Caco-2 (cell line): ENCODE results near the gene RAE1. TPM values are rescaled to one million over a fixed set of nuclear protein-coding genes. Genes with fewer than 3 reads are reported as not detected.

Source experiments
- BruUV-seq: library from RNA; stranded (reverse); fragments of 400-500 nt; replicated peaks from 2 replicates; lab custom pipeline; 2021; lab: Mats Ljungman, UMichigan
- CTCF ChIA-PET: fragments of 300-600 bp; sonication (Branson Sonifier 250); formaldehyde crosslinking; loops from one replicate; lab custom pipeline; 2022; ENCODE audit warnings: antibody characterized with exemption; lab: Charles Lee
- POLR2A ChIA-PET: fragments of 300-600 bp; sonication (Branson Sonifier 250); formaldehyde crosslinking; loops from one replicate; lab custom pipeline; 2022; ENCODE audit warnings: antibody characterized with exemption; lab: Charles Lee
- DNase-seq, 2 experiments: peaks; one replicate each; pipeline versions ENCODE4 v3.0.0 to v3.0.0-alpha.2; 2020 to 2022
- H3K27me3 ChIP-seq: replicated peaks from 2 replicates; pipeline ENCODE4 v1.6.0; 2011; ENCODE audit warnings: low read length; ENCODE audit not compliant: control insufficient read depth, insufficient read depth
- H3K36me3 ChIP-seq: 2 replicates; pipeline ENCODE4 v1.5.1; 2011; ENCODE audit warnings: low read length; ENCODE audit not compliant: control insufficient read depth, insufficient read depth
- H3K4me1 ChIP-seq: fragments of 250-450 bp; sonication (Bioruptor Pico); 2 replicates; pipeline ENCODE4 v1.5.1; 2020; ENCODE audit warnings: mild to moderate bottlenecking
- H3K4me3 ChIP-seq: 2 replicates; pipeline ENCODE4 v1.5.1; 2011; ENCODE audit warnings: low read depth, mild to moderate bottlenecking, control low read depth, low read length
- H3K9me3 ChIP-seq: fragments of 250-450 bp; sonication (Bioruptor Pico); 2 replicates; pipeline ENCODE4 v1.5.1; 2020; ENCODE audit warnings: mild to moderate bottlenecking, moderate library complexity
- H3K27ac Mint-ChIP-seq: one replicate; pipeline ENCODE4 v1.8.0; 2022; ENCODE audit warnings: mixed read lengths; ENCODE audit not compliant: unreplicated experiment
- H3K27me3 Mint-ChIP-seq: one replicate; pipeline ENCODE4 v1.8.0; 2022; ENCODE audit warnings: mixed read lengths; ENCODE audit not compliant: insufficient read depth, unreplicated experiment
- H3K36me3 Mint-ChIP-seq: one replicate; pipeline ENCODE4 v1.8.0; 2022; ENCODE audit warnings: mild to moderate bottlenecking, mixed read lengths; ENCODE audit not compliant: insufficient read depth, unreplicated experiment
- H3K4me1 Mint-ChIP-seq: one replicate; pipeline ENCODE4 v1.8.0; 2022; ENCODE audit warnings: low read depth, mixed read lengths; ENCODE audit not compliant: unreplicated experiment
- H3K4me3 Mint-ChIP-seq: one replicate; pipeline ENCODE4 v1.8.0; 2022; ENCODE audit warnings: mild to moderate bottlenecking, moderate library complexity, mixed read lengths; ENCODE audit not compliant: unreplicated experiment
- H3K9me3 Mint-ChIP-seq: one replicate; pipeline ENCODE4 v1.8.0; 2022; ENCODE audit warnings: mixed read lengths; ENCODE audit not compliant: unreplicated experiment
- intact Hi-C: fragments of 100-400 bp; cut with micrococcal nuclease; formaldehyde crosslinking; loops from one replicate; pipeline ENCODE4 v1.10.0; 2022; ENCODE audit not compliant: unreplicated experiment
- total RNA-seq: library from RNA; stranded (reverse); gene quantifications from 2 replicates; pipeline ENCODE4 v1.2.3, GENCODE V29; 2022
- TF ChIP-seq, protein P1 (sequence below), 2 experiments: fragments of 200-600 bp in 1 of 2; IDR thresholded peaks; 1 replicate in 1 of 2; 2 replicates in 1 of 2; pipeline versions ENCODE4 v1.5.1 to v1.8.0; 2011 to 2022; ENCODE audit warnings: antibody characterized with exemption in 1 of 2, control low read depth in 1 of 2, inconsistent platforms in 1 of 2, low read depth in 1 of 2, low read length in 1 of 2, mild to moderate bottlenecking in 1 of 2, moderate library complexity in 1 of 2; ENCODE audit not compliant: insufficient read depth in 1 of 2, severe bottlenecking in 1 of 2, unreplicated experiment in 1 of 2

RAE1 gene
- total RNA-seq, 1 experiment from 2014 or later, result 133 TPM

DNA sequence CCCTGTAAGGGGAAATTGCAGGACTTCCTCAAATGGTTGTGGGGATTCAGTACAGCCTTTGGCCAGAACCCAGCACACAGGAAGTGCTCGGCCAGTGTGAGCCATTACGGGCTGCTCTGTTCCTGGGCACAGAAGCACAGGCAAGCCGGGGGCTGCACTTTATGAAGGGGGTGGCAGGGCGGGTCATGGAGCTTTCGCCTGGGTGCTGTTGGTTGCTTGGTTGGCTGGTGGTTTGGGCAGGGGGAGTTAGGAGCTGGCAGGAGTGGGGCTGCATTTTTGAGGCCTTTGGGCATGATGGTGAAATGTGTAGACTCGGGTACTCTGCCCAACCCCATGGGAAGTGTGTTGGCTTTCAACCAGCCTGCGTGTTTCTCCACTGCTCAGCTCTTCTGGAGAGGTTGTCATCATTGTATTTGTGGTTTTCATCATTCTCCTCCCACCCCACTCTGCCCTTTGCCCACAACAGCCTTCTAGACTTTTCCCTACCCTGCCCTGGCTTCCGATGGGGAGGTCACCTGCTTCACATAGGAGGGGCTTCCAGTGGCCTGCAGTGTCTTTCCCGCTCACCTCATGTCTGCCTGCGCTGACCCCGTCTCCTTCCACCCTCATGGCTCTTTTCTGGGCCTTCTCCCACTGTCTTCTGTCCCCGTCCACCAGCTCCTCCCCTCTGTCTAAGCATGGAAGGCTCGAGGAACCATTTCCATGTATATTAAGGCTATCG lies 24.0 kb downstream of the RAE1 start:
- H3K9me3 Mint-ChIP-seq, result no peaks in the 10 kb centered on the region
- BruUV-seq, result no TSS peak
- no peaks in the 10 kb centered on the region for H3K4me1 Mint-ChIP-seq

GRCh38 chr20:57375652-57376230 lies 24.7 kb downstream of the RAE1 start:
- Histone ChIP-seq H3K4me3 (no peak overlapping the region), H3K9me3 (no peaks in the 10 kb centered on the region), H3K4me1 (no peaks in the 10 kb centered on the region), H3K36me3 (peaks cover 11% of the 10 kb centered on the region), H3K27me3 (no peaks in the 10 kb centered on the region)
- Mint-ChIP-seq H3K27ac (peak overlapping the region; percentile 8), H3K27me3 (no peaks in the 10 kb centered on the region), H3K4me1 (no peaks in the 10 kb centered on the region), H3K4me3 (no peak overlapping the region), H3K36me3 (peaks cover 91% of the 10 kb centered on the region), H3K9me3 (no peaks in the 10 kb centered on the region)
- ChIA-PET POLR2A (no interaction called here), CTCF (interaction anchor here (0.6 to 1.2 kb wide), 2 partner anchors 51 to 89 kb away, joined by 3 read pairs; no protein-coding TSS in a partner anchor)
- no TSS peak for BruUV-seq
- no peak for DNase-seq
- TF ChIP-seq, protein P1, sequence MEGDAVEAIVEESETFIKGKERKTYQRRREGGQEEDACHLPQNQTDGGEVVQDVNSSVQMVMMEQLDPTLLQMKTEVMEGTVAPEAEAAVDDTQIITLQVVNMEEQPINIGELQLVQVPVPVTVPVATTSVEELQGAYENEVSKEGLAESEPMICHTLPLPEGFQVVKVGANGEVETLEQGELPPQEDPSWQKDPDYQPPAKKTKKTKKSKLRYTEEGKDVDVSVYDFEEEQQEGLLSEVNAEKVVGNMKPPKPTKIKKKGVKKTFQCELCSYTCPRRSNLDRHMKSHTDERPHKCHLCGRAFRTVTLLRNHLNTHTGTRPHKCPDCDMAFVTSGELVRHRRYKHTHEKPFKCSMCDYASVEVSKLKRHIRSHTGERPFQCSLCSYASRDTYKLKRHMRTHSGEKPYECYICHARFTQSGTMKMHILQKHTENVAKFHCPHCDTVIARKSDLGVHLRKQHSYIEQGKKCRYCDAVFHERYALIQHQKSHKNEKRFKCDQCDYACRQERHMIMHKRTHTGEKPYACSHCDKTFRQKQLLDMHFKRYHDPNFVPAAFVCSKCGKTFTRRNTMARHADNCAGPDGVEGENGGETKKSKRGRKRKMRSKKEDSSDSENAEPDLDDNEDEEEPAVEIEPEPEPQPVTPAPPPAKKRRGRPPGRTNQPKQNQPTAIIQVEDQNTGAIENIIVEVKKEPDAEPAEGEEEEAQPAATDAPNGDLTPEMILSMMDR (IDR thresholded peaks at IDR 0.05; ENCODE audit: insufficient read depth in 1 of 2, low read depth in 1 of 2, low read length in 1 of 2, severe bottlenecking in 1 of 2, unreplicated experiment in 1 of 2), result no peak
- intact Hi-C loops, result no loop called here

More for the DNA sequence above, 24.0 kb downstream of the RAE1 start:
- Histone ChIP-seq H3K9me3 (no peaks in the 10 kb centered on the region), H3K4me3 (no peak overlapping the region), H3K36me3 (peaks cover 12% of the 10 kb centered on the region), H3K4me1 (no peaks in the 10 kb centered on the region), H3K27me3 (no peaks in the 10 kb centered on the region)
- ChIA-PET CTCF (interaction anchor here (0.6 to 1.2 kb wide), 2 partner anchors 51 to 89 kb away, joined by 3 read pairs; no protein-coding TSS in a partner anchor), POLR2A (no interaction called here)
- intact Hi-C loops, result no loop called here
- no peak for DNase-seq
- Mint-ChIP-seq H3K27me3 (no peaks in the 10 kb centered on the region), H3K27ac (peak overlapping the region; percentile 8), H3K36me3 (peaks cover 98% of the 10 kb centered on the region), H3K4me3 (no peak overlapping the region)
- TF ChIP-seq, protein P1 (IDR thresholded peaks at IDR 0.05; ENCODE audit: insufficient read depth in 1 of 2, low read depth in 1 of 2, low read length in 1 of 2, severe bottlenecking in 1 of 2, unreplicated experiment in 1 of 2), result no peak

DNA sequence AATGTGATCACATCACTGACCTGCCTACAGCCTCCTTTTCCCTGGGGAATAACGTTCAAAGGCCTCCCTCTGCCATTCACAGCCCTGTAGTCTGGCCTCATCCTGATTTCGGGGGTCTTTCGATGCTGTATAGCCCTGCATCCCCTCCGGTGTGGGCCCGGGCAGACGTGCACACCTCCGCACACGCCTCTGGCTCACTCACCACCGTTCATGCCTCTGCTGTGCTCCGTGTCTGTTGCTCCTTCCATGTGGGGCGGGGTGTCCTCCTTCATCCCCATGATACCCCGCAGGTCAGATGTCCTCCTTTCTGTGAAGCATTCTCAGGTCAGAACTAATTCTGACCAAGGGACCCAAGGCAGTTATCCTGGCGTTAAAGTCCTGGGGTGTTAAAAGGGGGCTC lies 26.3 kb downstream of the RAE1 start:
- H3K27ac Mint-ChIP-seq, result no peak overlapping the region
- H3K4me3 Mint-ChIP-seq, result no peak overlapping the region
- H3K4me3 ChIP-seq, result no peak overlapping the region
- BruUV-seq, result no TSS peak
- H3K27me3 ChIP-seq, result no peaks in the 10 kb centered on the region
- no peaks in the 10 kb centered on the region for H3K27me3 Mint-ChIP-seq
- TF ChIP-seq, protein P1 (IDR thresholded peaks at IDR 0.05; ENCODE audit: insufficient read depth in 1 of 2, low read depth in 1 of 2, low read length in 1 of 2, severe bottlenecking in 1 of 2, unreplicated experiment in 1 of 2), result no peak
- H3K9me3 ChIP-seq, result no peaks in the 10 kb centered on the region
- no peaks in the 10 kb centered on the region for H3K4me1 ChIP-seq
- peaks cover 83% of the 10 kb centered on the region for H3K36me3 Mint-ChIP-seq
- no peaks in the 10 kb centered on the region for H3K9me3 Mint-ChIP-seq
- H3K36me3 ChIP-seq, result peaks cover 10% of the 10 kb centered on the region
- no peaks in the 10 kb centered on the region for H3K4me1 Mint-ChIP-seq
- ChIA-PET CTCF (no interaction called here), POLR2A (no interaction called here)
- DNase-seq, result no peak
- intact Hi-C loops, result no loop called here
